Fibroblast of upper back skin (primary cell): ENCODE measurements around the gene NUTM2A.
"Not testable (repeated sequence)": the region's sequence is repeated elsewhere in the genome, so short reads cannot be mapped to it uniquely, and the experiment has no call there.

Experiments used
- DNase-seq: peaks from one replicate; pipeline ENCODE4 v3.0.0-alpha.2; 2013

Gene NUTM2A

GRCh38 chr10:87248818-87249353, 23.6 kb downstream of the NUTM2A start:
- not testable (repeated sequence) for DNase-seq

GRCh38 chr10:87280749-87281392, 55.6 kb downstream of the NUTM2A start:
- DNase-seq: not testable (repeated sequence)
